ENCODE data around the gene ZNF214. TPM values are rescaled to one million over a fixed set of nuclear protein-coding genes. Genes with fewer than 3 reads are reported as not detected.

Gene ZNF214
- total RNA-seq, 1 experiment from 2014 or later, result 3.1 TPM

DNA sequence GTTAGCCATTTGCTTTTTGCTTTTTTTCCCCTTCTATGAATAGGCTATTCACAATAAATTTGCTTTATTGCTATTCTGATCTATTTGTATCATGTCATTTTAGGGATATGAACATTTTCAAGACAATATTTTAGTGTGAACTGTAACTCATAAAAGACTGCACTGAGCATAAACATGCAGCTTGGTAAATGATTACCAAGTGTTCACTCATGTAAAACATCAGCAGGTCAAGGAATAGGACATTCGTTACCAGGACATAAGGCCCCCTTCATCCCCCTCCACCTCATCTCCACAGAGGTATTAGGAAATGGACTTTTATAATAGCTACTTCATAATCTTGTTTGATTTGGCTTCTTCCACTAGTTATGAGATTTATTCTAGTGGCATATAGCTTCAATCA, 12.5 kb upstream of the ZNF214 start:
- Mint-ChIP-seq H3K36me3 (ENCODE audit: insufficient read depth, unreplicated experiment) (no peaks in the 10 kb centered on the region), H3K27ac (ENCODE audit: low read depth, unreplicated experiment) (no peak overlapping the region), H3K4me1 (ENCODE audit: insufficient read depth, unreplicated experiment) (no peaks in the 10 kb centered on the region), H3K4me3 (ENCODE audit: unreplicated experiment) (no peak overlapping the region), H3K27me3 (ENCODE audit: insufficient read depth, unreplicated experiment) (peaks cover 11% of the 10 kb centered on the region), H3K9me3 (ENCODE audit: unreplicated experiment) (no peaks in the 10 kb centered on the region)
- intact Hi-C loops (cut with micrococcal nuclease), result no loop called here
- no peak for DNase-seq (ENCODE audit: unreplicated experiment)
- ChIA-PET CTCF (no interaction called here), POLR2A (no interaction called here)
- TF ChIP-seq, protein P1, sequence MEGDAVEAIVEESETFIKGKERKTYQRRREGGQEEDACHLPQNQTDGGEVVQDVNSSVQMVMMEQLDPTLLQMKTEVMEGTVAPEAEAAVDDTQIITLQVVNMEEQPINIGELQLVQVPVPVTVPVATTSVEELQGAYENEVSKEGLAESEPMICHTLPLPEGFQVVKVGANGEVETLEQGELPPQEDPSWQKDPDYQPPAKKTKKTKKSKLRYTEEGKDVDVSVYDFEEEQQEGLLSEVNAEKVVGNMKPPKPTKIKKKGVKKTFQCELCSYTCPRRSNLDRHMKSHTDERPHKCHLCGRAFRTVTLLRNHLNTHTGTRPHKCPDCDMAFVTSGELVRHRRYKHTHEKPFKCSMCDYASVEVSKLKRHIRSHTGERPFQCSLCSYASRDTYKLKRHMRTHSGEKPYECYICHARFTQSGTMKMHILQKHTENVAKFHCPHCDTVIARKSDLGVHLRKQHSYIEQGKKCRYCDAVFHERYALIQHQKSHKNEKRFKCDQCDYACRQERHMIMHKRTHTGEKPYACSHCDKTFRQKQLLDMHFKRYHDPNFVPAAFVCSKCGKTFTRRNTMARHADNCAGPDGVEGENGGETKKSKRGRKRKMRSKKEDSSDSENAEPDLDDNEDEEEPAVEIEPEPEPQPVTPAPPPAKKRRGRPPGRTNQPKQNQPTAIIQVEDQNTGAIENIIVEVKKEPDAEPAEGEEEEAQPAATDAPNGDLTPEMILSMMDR (IDR thresholded peaks at IDR 0.05; ENCODE audit: unreplicated experiment), result no peak
- BruUV-seq (replicated peaks), result no TSS peak

DNA sequence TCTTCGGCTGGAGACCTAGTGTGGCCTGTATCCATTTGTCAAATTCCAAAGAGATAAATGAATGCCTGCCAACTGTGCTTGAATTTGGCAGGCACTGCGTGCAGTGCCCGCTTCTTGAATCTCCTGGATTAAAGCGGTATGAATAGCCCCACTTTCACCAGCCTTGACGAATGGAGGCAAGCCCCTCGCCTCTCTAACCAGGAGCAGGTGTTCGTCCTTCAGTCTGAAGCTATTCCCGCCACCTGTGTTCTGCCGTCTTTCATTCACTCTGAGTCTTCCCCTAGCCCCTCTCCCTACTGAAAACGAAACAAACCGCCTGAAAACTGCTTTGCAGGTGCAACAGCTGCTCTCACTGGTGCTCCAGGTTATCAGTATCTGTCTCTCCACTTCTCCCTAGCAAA, 11.3 kb upstream of the ZNF214 start:
- TF ChIP-seq, protein P1 (IDR thresholded peaks at IDR 0.05; ENCODE audit: unreplicated experiment), result no peak
- DNase-seq (ENCODE audit: unreplicated experiment), result no peak
- ChIA-PET POLR2A (no interaction called here), CTCF (interaction anchor here (0.6 kb wide), 2 partner anchors 23 to 348 kb away, joined by 3 to 4 read pairs; partner anchors contain the start of gene MRPL17)
- no peak overlapping the region for H3K27ac Mint-ChIP-seq (ENCODE audit: low read depth, unreplicated experiment)
- H3K4me3 Mint-ChIP-seq (ENCODE audit: unreplicated experiment), result no peak overlapping the region
- BruUV-seq (replicated peaks), result no TSS peak
- peaks cover 11% of the 10 kb centered on the region for H3K27me3 Mint-ChIP-seq (ENCODE audit: insufficient read depth, unreplicated experiment)
- no peaks in the 10 kb centered on the region for H3K9me3 Mint-ChIP-seq (ENCODE audit: unreplicated experiment)
- H3K36me3 Mint-ChIP-seq (ENCODE audit: insufficient read depth, unreplicated experiment), result no peaks in the 10 kb centered on the region
- H3K4me1 Mint-ChIP-seq (ENCODE audit: insufficient read depth, unreplicated experiment), result no peaks in the 10 kb centered on the region
- intact Hi-C loops (cut with micrococcal nuclease), result no loop called here

DNA sequence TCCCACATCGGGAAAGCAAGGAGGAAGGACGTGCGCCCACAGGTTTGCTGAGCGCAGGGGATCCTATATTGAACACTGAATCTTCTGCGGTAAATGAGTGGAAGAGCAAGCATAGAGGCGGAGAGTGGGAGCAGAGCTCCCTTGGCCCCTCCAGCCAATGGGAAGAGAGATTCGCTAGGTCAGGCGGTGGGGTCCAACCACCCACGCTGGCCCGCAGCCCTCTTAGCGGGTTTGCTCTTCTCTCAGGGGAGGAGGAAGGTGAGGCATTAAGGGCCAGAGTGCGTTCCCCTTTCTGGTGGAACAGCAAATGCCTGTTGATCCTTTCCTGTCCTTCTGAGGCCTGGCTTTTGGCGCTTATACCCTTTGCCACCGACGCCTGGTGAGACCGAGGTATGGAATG, 10.7 kb upstream of the ZNF214 start:
- intact Hi-C loops (cut with micrococcal nuclease), result no loop called here
- Mint-ChIP-seq H3K9me3 (ENCODE audit: unreplicated experiment) (no peaks in the 10 kb centered on the region), H3K4me3 (ENCODE audit: unreplicated experiment) (no peak overlapping the region), H3K36me3 (ENCODE audit: insufficient read depth, unreplicated experiment) (no peaks in the 10 kb centered on the region), H3K4me1 (ENCODE audit: insufficient read depth, unreplicated experiment) (no peaks in the 10 kb centered on the region), H3K27ac (ENCODE audit: low read depth, unreplicated experiment) (no peak overlapping the region), H3K27me3 (ENCODE audit: insufficient read depth, unreplicated experiment) (peaks cover 11% of the 10 kb centered on the region)
- TF ChIP-seq, protein P1 (IDR thresholded peaks at IDR 0.05; ENCODE audit: unreplicated experiment), result no peak
- no TSS peak for BruUV-seq (replicated peaks)
- CTCF ChIA-PET, result interaction anchor here (0.6 kb wide), 2 partner anchors 23 to 348 kb away, joined by 3 to 4 read pairs; partner anchors contain the start of gene MRPL17
- no peak for DNase-seq (ENCODE audit: unreplicated experiment)
- POLR2A ChIA-PET, result interaction anchor here (0.6 to 0.7 kb wide), 2 partner anchors 109 to 177 kb away, joined by 4 to 5 read pairs; no protein-coding TSS in a partner anchor

DNA sequence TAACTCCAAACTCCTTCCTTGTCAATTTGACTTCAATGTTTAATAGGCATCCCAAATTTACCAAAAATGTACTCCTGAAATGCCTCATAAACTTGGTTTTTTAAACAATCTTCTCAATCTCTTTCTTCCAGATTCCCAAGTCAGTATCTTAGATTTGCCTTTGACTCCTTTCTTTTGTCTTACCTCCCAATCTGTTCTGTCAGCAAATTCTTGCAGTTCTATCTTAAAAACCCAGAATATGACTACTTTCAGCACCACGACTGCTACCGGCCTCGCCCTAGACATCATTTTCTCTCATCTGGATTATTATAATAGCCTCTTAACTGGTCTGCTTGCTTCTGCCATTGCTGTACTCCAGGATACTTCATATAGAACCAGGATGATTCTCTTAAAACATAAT, 8.0 kb upstream of the ZNF214 start:
- intact Hi-C loops (cut with micrococcal nuclease), result no loop called here
- Mint-ChIP-seq H3K27ac (ENCODE audit: low read depth, unreplicated experiment) (no peak overlapping the region), H3K4me3 (ENCODE audit: unreplicated experiment) (no peak overlapping the region), H3K9me3 (ENCODE audit: unreplicated experiment) (no peaks in the 10 kb centered on the region), H3K36me3 (ENCODE audit: insufficient read depth, unreplicated experiment) (no peaks in the 10 kb centered on the region), H3K4me1 (ENCODE audit: insufficient read depth, unreplicated experiment) (no peaks in the 10 kb centered on the region), H3K27me3 (ENCODE audit: insufficient read depth, unreplicated experiment) (peaks cover 11% of the 10 kb centered on the region)
- ChIA-PET CTCF (no interaction called here), POLR2A (no interaction called here)
- no peak for DNase-seq (ENCODE audit: unreplicated experiment)
- TF ChIP-seq, protein P1 (IDR thresholded peaks at IDR 0.05; ENCODE audit: unreplicated experiment), result no peak
- no TSS peak for BruUV-seq (replicated peaks)

Data from MCF 10A (cell line).